ENCODE measurements around the gene EPHA10. TPM values are rescaled to one million over a fixed set of nuclear protein-coding genes. Genes with fewer than 3 reads are reported as not detected.

EPHA10 gene
- total and polyA plus RNA-seq, 2 experiments from 2014 or later, result not detected

- 77 to 78% methylated on average over 5 of the region's 5 CpGs for WGBS, 2 experiments (ENCODE audit: low coverage in 1 of 2, low lambda C conversion rate in 2 of 2, missing lambda C conversion rate in 2 of 2)
- H3K79me2 ChIP-seq (ENCODE audit: insufficient read depth), result no peaks in the 10 kb centered on the region
- in situ Hi-C loops (cut with MboI), result loop anchor here (10.0 kb wide), 1 partner anchor 223 kb away; no protein-coding TSS in a partner anchor
Measured at GRCh38 chr1:37677808-37678207, 87.1 kb downstream of the EPHA10 start.

GRCh38 chr1:37677143-37677439, 87.8 kb downstream of the EPHA10 start:
- Histone ChIP-seq H3K27me3 (replicated peaks; ENCODE audit: insufficient read depth) (peaks cover 5% of the 10 kb centered on the region), H3K4me3 (no peak overlapping the region), H4K20me1 (ENCODE audit: insufficient read depth) (no peaks in the 10 kb centered on the region), H3K4me2 (ENCODE audit: unreplicated experiment) (no peak overlapping the region), H3K27ac (no peak overlapping the region), H3K9me2 (ENCODE audit: insufficient read depth) (no peaks in the 10 kb centered on the region), H2AFZ (no peak overlapping the region), H3K9ac (no peak overlapping the region), H3K4me1 (ENCODE audit: insufficient read depth) (peaks cover 1% of the 10 kb centered on the region), H3F3A (ENCODE audit: insufficient read depth) (no peaks in the 10 kb centered on the region), H3K9me3 (ENCODE audit: low read depth) (no peaks in the 10 kb centered on the region), H3K79me2 (ENCODE audit: insufficient read depth) (no peaks in the 10 kb centered on the region), H3K36me3 (ENCODE audit: low read depth) (peaks cover 11% of the 10 kb centered on the region; the same call in 1 of the 2 replicates)
- in situ Hi-C loops (cut with MboI), result loop anchor here (10.0 kb wide), 1 partner anchor 222 kb away; no protein-coding TSS in a partner anchor
- DNase-seq, result no peak
- TF ChIP-seq EZH2 (IDR thresholded peaks at IDR 0.05; ENCODE audit: insufficient read depth, poor library complexity, severe bottlenecking), result no peak
- no peak for TF ChIP-seq EZH2phosphoT487 (IDR thresholded peaks at IDR 0.05; ENCODE audit: insufficient read depth, low read depth)
- WGBS, 2 experiments (ENCODE audit: low coverage in 1 of 2, low lambda C conversion rate in 2 of 2, missing lambda C conversion rate in 2 of 2), result 85 to 86% methylated on average over 4 of the region's 4 CpGs

More at GRCh38 chr1:37677808-37678207, 87.1 kb downstream of the EPHA10 start:
- Histone ChIP-seq H3K9me2 (ENCODE audit: insufficient read depth) (no peaks in the 10 kb centered on the region), H2AFZ (no peak overlapping the region), H3K36me3 (ENCODE audit: low read depth) (peaks cover 11% of the 10 kb centered on the region; the same call in 1 of the 2 replicates), H3K27me3 (replicated peaks; ENCODE audit: insufficient read depth) (peaks cover 3% of the 10 kb centered on the region; the same call in 1 of the 2 replicates), H3K4me2 (ENCODE audit: unreplicated experiment) (no peak overlapping the region), H4K20me1 (ENCODE audit: insufficient read depth) (no peaks in the 10 kb centered on the region), H3K4me1 (ENCODE audit: insufficient read depth) (peaks cover 4% of the 10 kb centered on the region), H3F3A (ENCODE audit: insufficient read depth) (peaks cover 2% of the 10 kb centered on the region; the same call in 1 of the 2 replicates), H3K9ac (no peak overlapping the region), H3K9me3 (ENCODE audit: low read depth) (no peaks in the 10 kb centered on the region), H3K27ac (no peak overlapping the region), H3K4me3 (no peak overlapping the region)
- no peak for TF ChIP-seq EZH2 (IDR thresholded peaks at IDR 0.05; ENCODE audit: insufficient read depth, poor library complexity, severe bottlenecking)
- TF ChIP-seq EZH2phosphoT487 (IDR thresholded peaks at IDR 0.05; ENCODE audit: insufficient read depth, low read depth), result no peak
- no peak for DNase-seq

- Histone ChIP-seq H3K9me2 (ENCODE audit: insufficient read depth) (no peaks in the 10 kb centered on the region), H3K4me3 (no peak overlapping the region), H3K36me3 (ENCODE audit: low read depth) (peaks cover 7% of the 10 kb centered on the region; the same call in 1 of the 2 replicates), H3K4me2 (ENCODE audit: unreplicated experiment) (no peak overlapping the region), H3F3A (ENCODE audit: insufficient read depth) (no peaks in the 10 kb centered on the region), H2AFZ (no peak overlapping the region), H3K27me3 (replicated peaks; ENCODE audit: insufficient read depth) (peaks cover 11% of the 10 kb centered on the region), H3K9ac (no peak overlapping the region), H3K79me2 (ENCODE audit: insufficient read depth) (no peaks in the 10 kb centered on the region), H3K27ac (no peak overlapping the region), H3K9me3 (ENCODE audit: low read depth) (no peaks in the 10 kb centered on the region), H3K4me1 (ENCODE audit: insufficient read depth) (no peaks in the 10 kb centered on the region), H4K20me1 (ENCODE audit: insufficient read depth) (no peaks in the 10 kb centered on the region)
- TF ChIP-seq EZH2phosphoT487 (IDR thresholded peaks at IDR 0.05; ENCODE audit: insufficient read depth, low read depth) (no peak), EZH2 (IDR thresholded peaks at IDR 0.05; ENCODE audit: insufficient read depth, poor library complexity, severe bottlenecking) (no peak)
- DNase-seq, result no peak
- 24 to 25% methylated on average over 14 of the region's 14 CpGs for WGBS, 2 experiments (ENCODE audit: low coverage in 1 of 2, low lambda C conversion rate in 2 of 2, missing lambda C conversion rate in 2 of 2)
- in situ Hi-C loops (cut with MboI), result loop anchor here (10.0 kb wide), 1 partner anchor 222 kb away; no protein-coding TSS in a partner anchor
Measured at GRCh38 chr1:37676281-37677142, 88.4 kb downstream of the EPHA10 start.

- Histone ChIP-seq H3F3A (ENCODE audit: insufficient read depth) (no peaks in the 10 kb centered on the region), H3K4me2 (ENCODE audit: unreplicated experiment) (no peak overlapping the region), H3K79me2 (ENCODE audit: insufficient read depth) (no peaks in the 10 kb centered on the region), H3K27ac (no peak overlapping the region), H3K9me2 (ENCODE audit: insufficient read depth) (no peaks in the 10 kb centered on the region), H3K9me3 (ENCODE audit: low read depth) (no peaks in the 10 kb centered on the region), H4K20me1 (ENCODE audit: insufficient read depth) (no peaks in the 10 kb centered on the region), H3K36me3 (ENCODE audit: low read depth) (no peaks in the 10 kb centered on the region), H3K4me3 (no peak overlapping the region), H3K4me1 (ENCODE audit: insufficient read depth) (no peaks in the 10 kb centered on the region), H2AFZ (no peak overlapping the region), H3K27me3 (replicated peaks; ENCODE audit: insufficient read depth) (peaks cover 11% of the 10 kb centered on the region), H3K9ac (no peak overlapping the region)
- TF ChIP-seq EZH2 (IDR thresholded peaks at IDR 0.05; ENCODE audit: insufficient read depth, poor library complexity, severe bottlenecking), result no peak
- TF ChIP-seq EZH2phosphoT487 (IDR thresholded peaks at IDR 0.05; ENCODE audit: insufficient read depth, low read depth), result no peak
- WGBS, 2 experiments (ENCODE audit: low coverage in 1 of 2, low lambda C conversion rate in 2 of 2, missing lambda C conversion rate in 2 of 2), result 38 to 46% methylated on average over 9 to 10 of the region's 10 CpGs
- in situ Hi-C loops (cut with MboI), result loop anchor here (10.0 kb wide), 1 partner anchor 219 kb away; no protein-coding TSS in a partner anchor
- DNase-seq, result no peak
Measured at GRCh38 chr1:37673920-37674319, 91.0 kb downstream of the EPHA10 start.
